H9 (cell line): Measurements from ENCODE around the gene ACVR1C. TPM values are rescaled to one million over a fixed set of nuclear protein-coding genes. Genes with fewer than 3 reads are reported as not detected.

ENCODE experiments used
- DNase-seq: peaks from one replicate; pipeline ENCODE4 v3.0.0-alpha.2; 2017
- H2AFZ ChIP-seq: one replicate; pipeline ENCODE4 v1.6.1; 2013; ENCODE audit warnings: mild to moderate bottlenecking, low read length, control low read depth, moderate library complexity
- H2AK5ac ChIP-seq: 2 replicates; pipeline ENCODE4 v1.6.1; 2013; ENCODE audit warnings: low read length, control low read depth, mixed read lengths; ENCODE audit not compliant: insufficient read length
- H2BK120ac ChIP-seq: one replicate; pipeline ENCODE4 v1.6.1; 2013; ENCODE audit warnings: low read depth, mild to moderate bottlenecking, low read length, control low read depth, inconsistent platforms; ENCODE audit not compliant: poor library complexity, severe bottlenecking
- H2BK12ac ChIP-seq: 2 replicates; pipeline ENCODE4 v1.6.1; 2013; ENCODE audit warnings: low read length, control low read depth, mixed read lengths, low read depth; ENCODE audit not compliant: insufficient read length
- H2BK15ac ChIP-seq: 2 replicates; pipeline ENCODE4 v1.6.1; 2013; ENCODE audit warnings: low read depth, low read length, control low read depth
- H2BK20ac ChIP-seq: one replicate; pipeline ENCODE4 v1.6.1; 2013; ENCODE audit warnings: low read depth, mild to moderate bottlenecking, low read length, control low read depth, inconsistent platforms; ENCODE audit not compliant: poor library complexity, severe bottlenecking
- H2BK5ac ChIP-seq: 2 replicates; pipeline ENCODE4 v1.6.1; 2013; ENCODE audit warnings: low read length, control low read depth, mixed read lengths; ENCODE audit not compliant: insufficient read length
- H3K14ac ChIP-seq: 2 replicates; pipeline ENCODE4 v1.6.1; 2013; ENCODE audit warnings: low read length, control low read depth; ENCODE audit not compliant: insufficient read depth
- H3K18ac ChIP-seq: 2 replicates; pipeline ENCODE4 v1.6.1; 2013; ENCODE audit warnings: low read depth, mild to moderate bottlenecking, mixed read lengths, low read length, control low read depth; ENCODE audit not compliant: insufficient read length
- H3K23ac ChIP-seq: 2 replicates; pipeline ENCODE4 v1.6.1; 2013; ENCODE audit warnings: low read length, control low read depth, mixed read lengths, low read depth; ENCODE audit not compliant: insufficient read length
- H3K23me2 ChIP-seq: 2 replicates; pipeline ENCODE4 v1.6.1; 2013; ENCODE audit warnings: low read depth, mild to moderate bottlenecking, mixed read lengths, low read length, control low read depth; ENCODE audit not compliant: insufficient read length, poor library complexity, severe bottlenecking
- H3K27ac ChIP-seq: 2 replicates; pipeline ENCODE4 v1.5.1; 2013; ENCODE audit warnings: low read length, control low read depth, mixed read lengths, low read depth; ENCODE audit not compliant: insufficient read length
- H3K27me3 ChIP-seq: 2 replicates; pipeline ENCODE4 v1.6.1; 2013; ENCODE audit warnings: low read length, control low read depth, inconsistent platforms; ENCODE audit not compliant: insufficient read depth
- H3K4ac ChIP-seq: 2 replicates; pipeline ENCODE4 v1.6.1; 2013; ENCODE audit warnings: low read depth, mild to moderate bottlenecking, control low read depth, inconsistent platforms, low read length, moderate library complexity
- H3K4me1 ChIP-seq: 2 replicates; pipeline ENCODE4 v1.6.1; 2013; ENCODE audit warnings: low read length, control low read depth, inconsistent platforms; ENCODE audit not compliant: insufficient read depth
- H3K4me2 ChIP-seq: 2 replicates; pipeline ENCODE4 v1.6.1; 2013; ENCODE audit warnings: low read length, control low read depth, mixed read lengths; ENCODE audit not compliant: insufficient read length, insufficient read depth
- H3K56ac ChIP-seq: 2 replicates; pipeline ENCODE4 v1.6.1; 2013; ENCODE audit warnings: low read depth, mild to moderate bottlenecking, mixed read lengths, low read length, control low read depth; ENCODE audit not compliant: insufficient read length
- H3K79me1 ChIP-seq: 2 replicates; pipeline ENCODE4 v1.6.1; 2013; ENCODE audit warnings: low read depth, mild to moderate bottlenecking, moderate library complexity, low read length, control low read depth, inconsistent platforms; ENCODE audit not compliant: insufficient read depth, poor library complexity, severe bottlenecking
- H3K79me2 ChIP-seq: 2 replicates; pipeline ENCODE4 v1.6.1; 2013; ENCODE audit warnings: low read length, control low read depth, inconsistent platforms; ENCODE audit not compliant: insufficient read depth
- H3K9ac ChIP-seq: 2 replicates; pipeline ENCODE4 v1.6.1; 2013; ENCODE audit warnings: low read length, control low read depth, mixed read lengths; ENCODE audit not compliant: insufficient read length; ENCODE audit errors: extremely low read depth
- H3K9me3 ChIP-seq: one replicate; pipeline ENCODE4 v1.6.1; 2013; ENCODE audit warnings: low read depth, low read length, inconsistent platforms; ENCODE audit not compliant: control insufficient read depth
- H3T11ph ChIP-seq: one replicate; pipeline ENCODE4 v1.6.1; 2013; ENCODE audit warnings: mild to moderate bottlenecking, low read length, control low read depth, inconsistent platforms
- H4K20me1 ChIP-seq: one replicate; pipeline ENCODE4 v1.6.1; 2013; ENCODE audit not compliant: control insufficient read depth, insufficient read length, insufficient read depth
- H4K5ac ChIP-seq: 2 replicates; pipeline ENCODE4 v1.6.1; 2013; ENCODE audit warnings: low read depth, mild to moderate bottlenecking, mixed read lengths, low read length, control low read depth; ENCODE audit not compliant: insufficient read length
- H4K8ac ChIP-seq: replicated peaks from 2 replicates; pipeline ENCODE4 v1.6.1; 2013; ENCODE audit warnings: low read length, control low read depth, mixed read lengths, low read depth; ENCODE audit not compliant: insufficient read length
- H4K91ac ChIP-seq: 2 replicates; pipeline ENCODE4 v1.6.1; 2013; ENCODE audit warnings: low read depth, mild to moderate bottlenecking, moderate library complexity, mixed read lengths, low read length, control low read depth; ENCODE audit not compliant: insufficient read length
- H3K27ac Mint-ChIP-seq, 3 experiments: 2 replicates in 2 of 3; 3 replicates in 1 of 3; pipeline ENCODE4 v1.8.0; 2020 to 2021; ENCODE audit warnings: mixed read lengths in 3 of 3, mild to moderate bottlenecking in 1 of 3, moderate library complexity in 1 of 3
- H3K27me3 Mint-ChIP-seq: 2 replicates; pipeline ENCODE4 v1.8.0; 2021; ENCODE audit warnings: low read depth, mild to moderate bottlenecking, moderate library complexity, mixed read lengths
- H3K36me3 Mint-ChIP-seq, 3 experiments: 2 replicates in 2 of 3; 3 replicates in 1 of 3; pipeline ENCODE4 v1.8.0; 2020 to 2021; ENCODE audit warnings: low read depth in 3 of 3, mixed read lengths in 3 of 3; ENCODE audit not compliant: insufficient read depth in 1 of 3
- H3K4me1 Mint-ChIP-seq, 2 experiments: 2 replicates each; pipeline ENCODE4 v1.8.0; 2020; ENCODE audit warnings: mixed read lengths in 2 of 2
- H3K4me3 Mint-ChIP-seq, 2 experiments: 2 replicates in 1 of 2; 3 replicates in 1 of 2; pipeline ENCODE4 v1.8.0; 2020 to 2021; ENCODE audit warnings: mild to moderate bottlenecking in 2 of 2, mixed read lengths in 2 of 2, moderate library complexity in 1 of 2
- H3K9me3 Mint-ChIP-seq, 2 experiments: 2 replicates in 1 of 2; 3 replicates in 1 of 2; pipeline ENCODE4 v1.8.0; 2020; ENCODE audit warnings: mild to moderate bottlenecking in 2 of 2, mixed read lengths in 2 of 2, moderate library complexity in 1 of 2
- CTCF ChIP-seq: fragments of 200-600 bp; sonication (generic); conservative IDR thresholded peaks from 3 replicates; pipeline ENCODE4 v1.8.0; 2021; ENCODE audit warnings: antibody characterized with exemption, mild to moderate bottlenecking
- WGBS: extraction: QIAGEN DNeasy Blood & Tissue Kit; methylation state at CpG from one replicate; pipeline ENCODE4 v1.1.7; 2013; ENCODE audit warnings: missing lambda C conversion rate, low lambda C conversion rate, mixed read lengths; ENCODE audit not compliant: insufficient read length; ENCODE audit errors: extremely low coverage; 5-methylcytosine and 5-hydroxymethylcytosine counted together
- total RNA-seq: library from RNA; stranded (reverse); gene quantifications from 2 replicates; pipeline ENCODE4 v1.2.1, GENCODE V29; 2021

ACVR1C gene
- total RNA-seq, 1 experiment from 2014 or later: 0.81 TPM

- H3K4me1 Mint-ChIP-seq: peaks cover 8 to 9% of the 10 kb centered on the region in 2 experiments
- no peak overlapping the region for H3K4ac ChIP-seq
- H3T11ph ChIP-seq: no peak overlapping the region
- no peak overlapping the region for H3K27ac Mint-ChIP-seq
- no peaks in the 10 kb centered on the region for H4K20me1 ChIP-seq
- no peaks in the 10 kb centered on the region; a peak in 1 of 5 replicates for H3K9me3 Mint-ChIP-seq
- no peak overlapping the region for H4K91ac ChIP-seq
- no peak overlapping the region for H2BK120ac ChIP-seq
- no peaks in the 10 kb centered on the region for H3K4me1 ChIP-seq
- H3K56ac ChIP-seq: no peak overlapping the region
- H3K4me2 ChIP-seq: no peak overlapping the region
- H2BK20ac ChIP-seq: no peak overlapping the region
- H3K27ac ChIP-seq: no peak overlapping the region
- no peaks in the 10 kb centered on the region; the same call in 1 of the 2 replicates for H3K27me3 Mint-ChIP-seq
- no peaks in the 10 kb centered on the region for H3K23me2 ChIP-seq
- no peak for TF ChIP-seq CTCF
- H3K9ac ChIP-seq: no peak overlapping the region
- H4K5ac ChIP-seq: no peak overlapping the region
- DNase-seq: no peak
- no peak overlapping the region for H3K4me3 Mint-ChIP-seq
- no peak overlapping the region for H4K8ac ChIP-seq
- WGBS: no CpG with 5 or more reads among the region's 3 CpGs
- no peak overlapping the region for H3K23ac ChIP-seq
- no peaks in the 10 kb centered on the region for H3K36me3 Mint-ChIP-seq
- H3K14ac ChIP-seq: no peak overlapping the region
- no peak overlapping the region for H2AFZ ChIP-seq
- H2AK5ac ChIP-seq: no peak overlapping the region
- H2BK12ac ChIP-seq: no peak overlapping the region
- no peak overlapping the region for H3K18ac ChIP-seq
- H3K79me1 ChIP-seq: no peaks in the 10 kb centered on the region
- no peaks in the 10 kb centered on the region for H3K9me3 ChIP-seq
- H3K27me3 ChIP-seq: no peaks in the 10 kb centered on the region
- no peaks in the 10 kb centered on the region for H3K79me2 ChIP-seq
- H2BK15ac ChIP-seq: no peak overlapping the region
- H2BK5ac ChIP-seq: no peak overlapping the region
Observed at GRCh38 chr2:157498483-157498882, 130.2 kb downstream of the ACVR1C start.
